Measurements from ENCODE around the gene PPP2R2D. TPM values are rescaled to one million over a fixed set of nuclear protein-coding genes. Genes with fewer than 3 reads are reported as not detected.
"Not testable (repeated sequence)": the region's sequence is repeated elsewhere in the genome, so short reads cannot be mapped to it uniquely, and the experiment has no call there.

The PPP2R2D gene
- total and polyA plus RNA-seq, 2 experiments from 2014 or later = 25.9 to 32.1 TPM

DNA sequence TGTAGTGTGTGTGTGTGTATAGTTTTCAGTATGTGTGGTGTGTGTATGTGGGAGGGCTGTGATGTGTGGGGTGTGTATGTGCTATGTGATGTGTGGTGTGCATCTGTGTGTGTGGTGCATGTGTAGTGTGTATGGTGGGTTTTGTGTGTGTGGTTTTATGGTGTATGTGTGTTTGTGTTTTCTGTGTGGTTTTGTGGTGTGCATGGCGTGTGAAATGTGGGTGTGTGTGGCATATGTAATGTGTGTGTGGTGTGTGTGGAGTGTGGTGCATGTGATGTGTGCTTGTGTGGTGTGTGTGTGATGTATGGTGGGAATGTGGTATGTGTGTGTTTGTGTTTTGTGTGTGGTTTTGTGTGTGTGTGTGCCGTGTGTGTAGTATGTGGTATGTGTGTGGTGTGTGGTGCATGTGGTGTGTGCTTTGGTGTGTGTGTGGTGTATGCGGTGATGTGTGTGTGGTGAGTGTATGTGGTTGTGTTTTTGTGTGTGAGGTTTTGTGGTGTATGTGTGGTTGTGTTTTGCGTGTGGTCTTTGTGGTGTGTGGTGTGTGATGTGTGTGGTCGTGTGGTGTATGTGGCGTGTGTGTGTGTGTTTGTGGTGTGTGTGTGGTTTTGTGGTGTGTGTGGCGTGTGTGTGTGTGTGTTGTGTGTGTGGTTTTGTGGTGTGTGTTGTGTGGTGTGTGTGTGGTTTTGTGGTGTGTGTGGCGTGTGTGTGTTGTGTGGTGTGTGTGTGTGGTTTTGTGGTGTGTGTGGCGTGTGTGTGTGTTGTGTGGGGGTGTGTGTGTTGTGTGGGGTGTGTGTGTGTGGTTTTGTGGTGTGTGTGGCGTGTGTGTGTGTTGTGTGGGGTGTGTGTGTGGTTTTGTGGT lies 18.0 kb upstream of the PPP2R2D start:
- H3K36me3 ChIP-seq (replicated peaks; ENCODE audit: insufficient read depth, low read depth) = no peaks in the 10 kb centered on the region
- DNase-seq (ENCODE audit: low spot score) = no peak
- H3K9me2 ChIP-seq (replicated peaks; ENCODE audit: insufficient read depth) = no peaks in the 10 kb centered on the region
- TF ChIP-seq EZH2 (IDR thresholded peaks at IDR 0.05; ENCODE audit: borderline replicate concordance) = no peak
- no peak for TF ChIP-seq EZH2phosphoT487 (IDR thresholded peaks at IDR 0.05; ENCODE audit: low read depth, severe bottlenecking, unreplicated experiment)
- TF ChIP-seq, protein P1, sequence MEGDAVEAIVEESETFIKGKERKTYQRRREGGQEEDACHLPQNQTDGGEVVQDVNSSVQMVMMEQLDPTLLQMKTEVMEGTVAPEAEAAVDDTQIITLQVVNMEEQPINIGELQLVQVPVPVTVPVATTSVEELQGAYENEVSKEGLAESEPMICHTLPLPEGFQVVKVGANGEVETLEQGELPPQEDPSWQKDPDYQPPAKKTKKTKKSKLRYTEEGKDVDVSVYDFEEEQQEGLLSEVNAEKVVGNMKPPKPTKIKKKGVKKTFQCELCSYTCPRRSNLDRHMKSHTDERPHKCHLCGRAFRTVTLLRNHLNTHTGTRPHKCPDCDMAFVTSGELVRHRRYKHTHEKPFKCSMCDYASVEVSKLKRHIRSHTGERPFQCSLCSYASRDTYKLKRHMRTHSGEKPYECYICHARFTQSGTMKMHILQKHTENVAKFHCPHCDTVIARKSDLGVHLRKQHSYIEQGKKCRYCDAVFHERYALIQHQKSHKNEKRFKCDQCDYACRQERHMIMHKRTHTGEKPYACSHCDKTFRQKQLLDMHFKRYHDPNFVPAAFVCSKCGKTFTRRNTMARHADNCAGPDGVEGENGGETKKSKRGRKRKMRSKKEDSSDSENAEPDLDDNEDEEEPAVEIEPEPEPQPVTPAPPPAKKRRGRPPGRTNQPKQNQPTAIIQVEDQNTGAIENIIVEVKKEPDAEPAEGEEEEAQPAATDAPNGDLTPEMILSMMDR (IDR thresholded peaks at IDR 0.05; ENCODE audit: poor library complexity) = no peak
- H3K27me3 ChIP-seq = no peaks in the 10 kb centered on the region
- H2AFZ ChIP-seq = no peak overlapping the region
- no peak overlapping the region for H3K27ac ChIP-seq
- H3K4me2 ChIP-seq = no peak overlapping the region
- 97% methylated on average over 7 of the region's 10 CpGs for WGBS (ENCODE audit: low lambda C conversion rate, missing lambda C conversion rate)
- H3K79me2 ChIP-seq = no peaks in the 10 kb centered on the region
- peaks cover 5% of the 10 kb centered on the region for H3K4me1 ChIP-seq (ENCODE audit: insufficient read depth)
- no peaks in the 10 kb centered on the region for H3K9me3 ChIP-seq (ENCODE audit: low read depth)
- H4K20me1 ChIP-seq (ENCODE audit: insufficient read depth, poor library complexity, severe bottlenecking) = no peaks in the 10 kb centered on the region
- H3K4me3 ChIP-seq = no peak overlapping the region

DNA sequence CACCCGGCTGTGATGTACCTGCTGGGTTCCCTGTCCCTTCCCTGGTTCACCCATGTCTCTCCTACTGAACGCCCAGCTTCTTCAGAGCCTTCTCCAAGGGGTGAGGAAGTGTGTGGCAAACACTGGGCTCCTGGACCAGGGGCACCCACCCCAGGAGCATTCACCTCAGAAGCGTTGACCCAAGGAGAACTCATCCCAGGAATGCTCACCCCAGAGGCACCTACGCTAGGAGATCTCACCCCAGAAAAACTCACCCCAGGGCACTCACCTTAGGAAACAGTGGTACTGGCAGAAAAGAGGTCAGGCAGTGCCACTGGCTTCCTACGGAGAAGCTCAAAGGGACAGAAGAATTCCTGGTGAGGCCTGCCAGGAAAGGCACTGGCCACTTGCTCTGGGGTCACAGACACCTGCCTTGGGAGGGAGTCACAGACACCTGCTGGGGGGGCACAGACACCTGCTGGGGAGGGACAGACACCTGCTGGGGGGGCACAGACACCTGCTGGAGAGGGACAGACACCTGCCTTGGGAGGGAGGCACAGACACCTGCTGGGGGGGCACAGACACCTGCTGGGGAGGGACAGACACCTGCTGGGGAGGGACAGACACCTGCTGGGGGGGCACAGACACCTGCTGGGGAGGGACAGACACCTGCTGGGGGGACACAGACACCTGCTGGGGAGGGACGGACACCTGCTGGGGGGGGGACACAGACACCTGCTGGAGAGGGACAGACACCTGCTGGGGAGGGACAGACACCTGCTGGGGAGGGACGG lies 17.0 kb upstream of the PPP2R2D start:
- not testable (repeated sequence) for H3K79me2 ChIP-seq; H2AFZ ChIP-seq; H3K9me3 ChIP-seq (ENCODE audit: low read depth); H3K4me1 ChIP-seq (ENCODE audit: insufficient read depth); H3K4me2 ChIP-seq; H3K4me3 ChIP-seq; H3K27me3 ChIP-seq; DNase-seq (ENCODE audit: low spot score); H3K9me2 ChIP-seq (replicated peaks; ENCODE audit: insufficient read depth); H3K36me3 ChIP-seq (replicated peaks; ENCODE audit: insufficient read depth, low read depth); H3K27ac ChIP-seq; H4K20me1 ChIP-seq (ENCODE audit: insufficient read depth, poor library complexity, severe bottlenecking)
- 84% methylated on average over 5 of the region's 7 CpGs for WGBS (ENCODE audit: low lambda C conversion rate, missing lambda C conversion rate)

DNA sequence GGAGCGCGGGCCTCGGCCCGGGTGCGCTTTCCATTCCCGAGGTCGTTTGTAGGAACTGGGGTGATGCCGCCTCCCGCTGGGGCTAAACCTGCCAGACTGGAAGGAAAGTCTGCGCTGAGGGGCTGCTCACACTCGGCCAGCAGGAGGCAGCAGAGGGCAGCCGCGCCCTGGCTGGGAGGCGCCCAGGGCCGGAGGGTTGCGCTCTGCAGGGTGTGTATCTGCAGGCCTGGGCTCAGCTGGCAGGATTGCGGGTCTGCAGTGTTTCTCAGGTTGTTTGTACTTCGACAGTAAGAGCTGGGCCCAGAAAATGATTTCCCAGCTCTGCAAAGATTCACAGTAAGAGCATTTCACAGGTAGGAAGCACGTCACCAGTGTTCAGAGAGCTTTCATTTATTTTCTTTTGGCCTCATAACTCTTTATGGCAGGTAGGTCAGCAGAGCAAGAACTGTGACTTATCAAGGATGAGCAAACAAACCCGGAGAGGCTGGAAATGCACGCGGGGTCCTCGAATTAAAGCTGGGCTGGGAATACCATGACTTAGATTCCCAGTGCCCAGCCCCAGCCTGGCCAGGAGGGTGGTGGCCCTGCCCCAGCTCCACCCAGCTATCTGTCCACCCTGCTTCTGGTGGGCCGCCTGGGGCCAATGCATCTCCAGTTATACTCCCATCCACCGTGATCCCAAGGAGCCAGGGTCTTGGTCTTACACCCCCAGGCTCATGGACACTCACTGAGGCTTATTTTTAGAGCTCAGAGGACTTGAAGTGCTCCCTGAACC lies 15.2 kb upstream of the PPP2R2D start:
- no peak overlapping the region for H3K27ac ChIP-seq
- H3K4me3 ChIP-seq = no peak overlapping the region
- no peak overlapping the region for H2AFZ ChIP-seq
- no peaks in the 10 kb centered on the region for H3K79me2 ChIP-seq
- DNase-seq (ENCODE audit: low spot score) = peak; percentile 88
- H3K9me2 ChIP-seq (replicated peaks; ENCODE audit: insufficient read depth) = no peaks in the 10 kb centered on the region
- TF ChIP-seq, protein P1 (IDR thresholded peaks at IDR 0.05; ENCODE audit: poor library complexity) = peak; percentile 95
- TF ChIP-seq EZH2 (IDR thresholded peaks at IDR 0.05; ENCODE audit: borderline replicate concordance) = no peak
- no peaks in the 10 kb centered on the region for H4K20me1 ChIP-seq (ENCODE audit: insufficient read depth, poor library complexity, severe bottlenecking)
- H3K4me2 ChIP-seq = peak overlapping the region; percentile 26
- WGBS (ENCODE audit: low lambda C conversion rate, missing lambda C conversion rate) = 24% methylated on average over 25 of the region's 25 CpGs
- H3K9me3 ChIP-seq (ENCODE audit: low read depth) = no peaks in the 10 kb centered on the region
- H3K27me3 ChIP-seq = no peaks in the 10 kb centered on the region
- no peaks in the 10 kb centered on the region for H3K36me3 ChIP-seq (replicated peaks; ENCODE audit: insufficient read depth, low read depth)
- peaks cover 5% of the 10 kb centered on the region for H3K4me1 ChIP-seq (ENCODE audit: insufficient read depth)

All from hepatocyte (in vitro differentiated cells).